Fibroblast of skin of left biceps (primary cell): ENCODE measurements around the gene HRK.

Experiments used
- DNase-seq, 2 experiments: peaks; one replicate each; pipeline ENCODE4 v3.0.0-alpha.2; 2013; ENCODE audit warnings: low read depth in 2 of 2

The HRK gene

DNA sequence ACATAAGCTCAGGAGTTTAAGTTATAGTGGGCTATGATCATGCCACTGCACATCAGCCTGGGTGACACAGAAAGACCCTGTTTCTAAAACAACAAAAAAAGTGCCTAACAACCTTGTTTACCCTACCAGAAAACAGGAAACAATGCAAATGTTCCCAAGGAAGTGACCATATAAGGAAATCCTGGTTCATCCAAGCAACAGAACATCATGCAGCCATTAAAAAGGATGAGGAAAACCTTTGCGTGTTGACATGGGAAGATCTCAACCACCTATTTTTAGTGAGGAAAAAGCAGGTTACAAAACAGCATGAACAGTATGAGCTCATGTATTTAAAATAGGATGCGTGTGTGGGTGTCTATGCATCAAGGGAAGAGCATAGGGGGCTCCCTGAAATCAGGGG lies 13.7 kb downstream of the HRK start:
- no peak for DNase-seq

DNA sequence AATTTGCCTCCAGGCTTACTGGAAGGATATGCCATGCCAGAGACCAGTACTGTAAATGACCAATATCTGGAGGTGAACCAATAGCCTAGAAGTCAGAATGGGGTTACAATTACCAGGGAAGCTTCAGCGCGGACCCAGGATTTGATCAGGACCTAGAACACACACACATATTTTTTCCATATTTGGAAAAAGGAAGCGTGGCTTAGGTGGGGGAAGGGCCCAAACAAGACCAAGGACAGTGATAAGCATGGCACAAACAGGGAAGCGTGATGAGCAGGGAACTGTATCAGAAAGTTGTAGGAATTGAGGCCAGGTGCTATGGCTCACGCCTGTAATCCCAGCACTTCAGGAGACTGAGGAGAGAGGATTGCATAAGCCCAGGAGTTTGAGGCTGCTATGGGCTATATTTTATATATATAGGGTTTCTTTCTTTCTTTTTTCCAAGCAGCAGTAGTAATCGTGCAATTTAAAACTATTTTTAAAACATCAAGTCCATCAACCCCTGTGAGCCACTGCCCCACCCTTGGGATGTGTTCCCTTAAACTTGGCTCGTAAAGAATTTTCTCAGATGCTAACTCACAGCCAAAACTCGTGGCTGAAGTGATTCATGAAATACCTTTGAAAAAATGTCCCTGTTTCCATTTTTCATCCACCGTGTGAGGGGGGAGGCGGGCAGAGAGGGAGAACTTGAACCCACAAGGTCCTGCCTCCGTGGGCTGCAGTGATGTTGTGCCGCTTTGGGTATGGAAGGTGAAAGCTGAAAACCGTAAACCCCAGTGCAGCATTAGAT lies 16.7 kb downstream of the HRK start:
- peak; percentile 57 to 62 for DNase-seq

DNA sequence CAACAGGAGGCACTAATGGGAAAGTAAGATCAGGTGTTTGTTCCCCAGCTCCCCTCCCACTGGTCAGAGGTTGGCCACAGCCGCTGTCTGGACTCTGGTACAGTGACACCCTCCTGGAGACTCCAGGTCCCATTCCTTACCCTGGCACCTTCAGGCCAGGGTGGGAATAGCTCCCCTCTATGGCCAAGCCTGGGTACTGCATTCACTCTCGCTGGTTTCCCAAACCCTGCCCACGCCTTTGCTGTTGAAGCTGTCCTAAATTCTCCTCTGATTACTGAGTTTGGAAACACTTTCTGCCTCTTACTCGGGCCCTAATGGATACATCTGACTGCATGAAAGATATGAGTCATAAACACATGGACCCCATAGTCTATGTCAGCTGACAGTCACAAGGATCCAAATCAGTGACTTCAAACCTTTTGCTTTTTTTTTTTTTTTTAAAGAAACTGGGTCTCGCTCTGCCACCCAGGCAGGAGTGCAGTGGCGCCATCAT lies 17.9 kb downstream of the HRK start:
- no peak for DNase-seq

DNA sequence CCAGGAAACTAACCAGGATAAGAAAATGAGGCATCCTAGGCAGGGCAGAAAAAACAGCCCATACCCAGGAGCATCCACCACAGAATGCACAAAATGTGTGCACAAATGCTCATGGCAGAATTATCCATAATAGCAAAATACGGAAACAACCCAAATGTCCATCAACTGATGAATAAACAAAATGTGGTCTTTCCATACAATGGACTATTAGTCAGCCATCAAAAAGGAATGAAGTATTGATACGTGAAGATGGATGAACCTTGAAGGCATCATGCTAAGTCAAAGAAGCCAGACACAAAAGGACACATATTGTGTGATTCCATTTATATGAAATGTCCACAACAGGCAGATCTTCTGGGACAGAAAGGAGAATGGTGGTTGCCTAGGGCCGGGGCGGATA lies 19.1 kb downstream of the HRK start:
- no peak for DNase-seq

DNA sequence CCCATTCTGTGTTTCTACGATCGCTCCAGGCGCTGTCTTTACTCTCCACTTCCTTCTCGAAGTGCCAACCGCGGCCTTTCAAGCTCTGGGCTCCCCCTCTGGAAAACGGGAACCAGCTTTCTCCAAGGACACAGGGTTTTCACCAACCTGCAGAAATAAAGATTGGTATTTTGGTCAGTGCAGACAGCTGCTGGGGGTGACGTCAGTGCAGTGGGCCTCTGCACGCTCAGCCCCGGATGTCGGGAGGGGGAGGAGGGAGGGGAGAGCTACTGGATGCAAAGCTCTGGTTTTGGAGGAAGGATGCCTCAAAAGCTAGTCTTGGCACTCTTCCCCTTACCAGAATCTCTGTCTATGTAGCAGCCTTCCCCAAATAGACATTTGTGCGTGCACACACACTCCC lies 19.9 kb downstream of the HRK start:
- peak; percentile 47 to 52 for DNase-seq

DNA sequence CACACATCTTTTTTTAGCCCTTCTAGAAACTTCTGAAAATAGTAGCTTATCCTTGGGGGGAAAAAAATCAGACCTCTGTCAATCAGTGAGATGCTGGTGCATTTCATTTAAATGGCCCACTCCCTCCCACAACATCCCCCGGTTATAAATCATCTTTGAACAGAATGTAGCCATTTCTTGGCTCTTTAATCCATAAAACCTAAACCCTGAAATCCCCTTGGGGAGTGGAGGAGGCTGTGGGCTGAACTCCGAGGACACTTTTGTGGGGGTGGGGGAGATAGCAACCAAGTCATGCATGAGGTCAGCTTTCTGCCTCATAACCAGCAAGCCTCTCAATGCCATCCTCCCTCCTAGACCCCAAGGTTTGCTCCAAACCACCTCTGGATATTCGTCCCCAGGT lies 21.0 kb downstream of the HRK start:
- DNase-seq = no peak

DNA sequence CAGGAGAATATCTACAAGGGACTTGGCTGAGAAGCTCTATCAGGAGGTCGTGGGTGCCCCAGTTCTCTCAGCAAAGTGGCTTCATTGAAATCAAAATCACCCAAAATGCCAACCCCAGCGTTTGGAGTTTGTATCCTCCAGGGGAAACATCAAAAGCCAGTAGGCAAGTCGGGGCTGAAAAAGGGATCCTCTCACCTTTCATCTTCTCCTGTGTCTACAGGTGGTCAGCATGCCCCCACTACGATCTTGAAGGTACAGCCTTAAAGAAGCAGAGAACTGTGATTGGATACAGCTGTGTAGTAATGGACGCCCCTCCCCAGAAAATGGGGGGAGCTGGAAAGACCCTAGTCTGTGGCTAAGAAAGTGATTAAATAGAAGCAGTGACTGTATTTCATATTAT lies 22.2 kb downstream of the HRK start:
- DNase-seq = no peak

DNA sequence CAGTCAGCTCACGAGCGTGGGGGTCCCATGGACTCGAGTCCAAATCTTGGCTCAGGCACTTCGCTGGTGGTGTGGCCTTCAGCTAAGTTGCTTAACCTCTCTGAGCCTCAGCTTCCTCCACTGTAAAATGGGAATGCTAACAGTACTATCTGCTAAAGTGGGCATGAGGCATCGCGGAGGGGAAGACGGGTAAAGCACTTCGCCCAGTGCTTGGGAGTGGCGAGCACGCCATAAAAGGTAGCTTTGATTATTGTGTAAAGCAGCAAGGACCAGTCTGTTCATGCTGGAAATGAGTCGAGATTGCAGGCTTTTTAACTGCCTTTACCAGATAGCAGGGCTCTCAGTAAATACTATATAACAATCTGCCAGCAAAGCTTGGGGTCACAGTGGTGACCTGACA lies 24.5 kb downstream of the HRK start:
- no peak for DNase-seq

DNA sequence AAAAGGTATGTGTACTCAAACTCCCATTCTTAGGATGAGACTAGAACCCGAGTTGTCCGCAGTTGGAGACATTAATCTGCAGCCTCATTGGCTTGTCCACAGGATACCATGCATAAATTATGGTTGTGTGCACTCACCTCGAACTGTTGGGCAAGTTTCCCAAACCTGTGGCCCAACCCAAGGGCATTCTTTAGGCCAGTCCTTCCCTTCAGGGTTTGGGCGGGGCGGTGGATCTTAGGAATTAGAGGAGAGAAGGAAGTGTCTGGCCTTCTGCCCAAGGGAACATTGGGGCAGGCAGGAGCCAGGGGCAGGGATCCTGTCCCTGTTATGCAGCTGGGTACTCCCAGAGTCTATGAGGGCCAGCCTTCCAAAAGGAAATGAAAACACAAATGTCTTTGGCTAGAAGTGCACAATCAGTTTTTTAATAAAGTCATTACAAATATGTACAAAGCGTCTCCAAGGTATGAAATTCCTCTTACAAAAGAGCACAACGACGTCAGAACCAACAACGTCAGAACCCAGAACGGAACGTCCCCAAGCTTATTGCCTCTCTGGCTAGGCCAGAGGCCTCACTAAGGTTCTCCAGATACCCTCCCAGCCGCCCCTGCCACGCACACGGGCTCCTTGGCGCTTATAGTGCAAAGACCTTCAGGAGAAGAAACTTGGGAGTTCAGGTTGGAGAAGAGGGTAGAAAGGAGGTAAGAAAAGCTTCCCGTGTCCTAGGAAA lies 25.3 kb downstream of the HRK start:
- no peak for DNase-seq

DNA sequence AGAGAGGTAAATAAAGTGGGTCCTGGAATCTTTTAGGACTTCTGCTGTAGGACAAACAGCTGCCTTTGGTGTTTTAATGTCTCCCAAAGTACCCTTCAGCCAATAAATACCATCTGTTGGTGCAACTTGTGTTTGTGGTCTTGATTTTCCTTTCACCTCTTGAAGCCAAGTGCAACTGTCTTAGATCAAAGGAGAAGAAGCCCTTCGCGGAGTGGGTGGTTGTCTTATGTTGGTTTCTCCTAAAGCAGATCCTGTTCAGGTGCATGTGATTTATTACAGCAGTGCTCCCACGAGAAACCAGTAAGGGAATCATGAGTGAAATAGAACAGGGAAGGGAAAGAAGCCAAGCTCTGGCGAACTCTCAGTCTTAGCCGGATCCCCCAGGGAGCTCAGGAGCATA lies 27.7 kb downstream of the HRK start:
- DNase-seq = no peak

DNA sequence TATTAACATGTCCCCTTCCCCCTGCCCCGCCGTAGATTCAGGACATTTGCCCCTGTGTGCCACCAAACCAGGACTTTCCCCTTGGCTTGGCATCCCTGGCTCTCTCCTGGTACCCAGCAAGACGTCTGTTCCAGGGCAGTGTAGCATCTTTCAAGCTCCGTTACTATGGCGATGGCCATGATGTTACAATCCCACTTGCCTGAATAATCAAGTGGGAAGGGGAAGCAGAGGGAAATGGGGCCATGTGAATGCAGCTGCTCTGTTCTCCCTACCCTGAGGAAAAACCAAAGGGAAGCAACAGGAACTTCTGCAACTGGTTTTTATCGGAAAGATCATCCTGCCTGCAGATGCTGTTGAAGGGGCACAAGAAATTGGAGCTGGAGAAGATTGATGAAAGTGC lies 28.9 kb downstream of the HRK start:
- no peak for DNase-seq

DNA sequence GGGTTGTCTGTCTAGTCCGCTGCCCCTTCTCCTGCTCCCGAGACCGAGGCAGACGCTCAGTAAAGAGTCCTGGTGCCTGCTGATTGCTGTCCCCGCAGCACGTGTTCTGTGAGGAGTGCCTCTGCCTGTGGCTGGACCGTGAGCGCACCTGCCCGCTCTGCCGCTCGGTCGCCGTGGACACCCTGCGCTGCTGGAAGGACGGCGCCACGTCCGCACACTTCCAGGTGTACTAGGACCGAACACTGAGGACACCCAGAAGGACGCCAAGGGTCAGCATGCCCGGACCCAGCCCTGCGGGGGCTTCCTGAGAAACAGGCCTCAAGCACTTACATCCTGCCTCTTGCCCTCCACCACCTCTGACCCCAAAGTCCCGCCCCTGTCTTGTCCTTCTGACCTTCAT lies 32.0 kb downstream of the HRK start:
- no peak for DNase-seq

DNA sequence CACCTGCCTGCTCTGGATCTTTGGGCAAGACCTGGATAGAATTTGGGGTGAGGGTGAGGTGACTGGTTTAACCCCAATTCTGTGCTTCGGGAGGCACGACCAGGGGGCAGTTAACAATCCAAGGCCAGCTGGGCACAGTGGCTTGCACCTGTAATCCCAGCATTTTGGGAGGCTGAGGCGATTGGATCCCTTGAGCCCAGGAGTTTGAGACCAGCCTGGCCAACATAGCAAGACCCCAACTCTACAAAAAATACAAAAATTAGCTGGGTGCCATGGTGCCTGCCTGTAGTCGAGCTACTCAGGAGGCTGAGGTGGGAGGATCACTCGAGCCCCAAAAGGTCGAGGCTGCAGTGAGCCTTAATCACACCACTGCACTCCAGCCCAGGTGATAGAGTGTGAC lies 38.2 kb downstream of the HRK start:
- no peak for DNase-seq

DNA sequence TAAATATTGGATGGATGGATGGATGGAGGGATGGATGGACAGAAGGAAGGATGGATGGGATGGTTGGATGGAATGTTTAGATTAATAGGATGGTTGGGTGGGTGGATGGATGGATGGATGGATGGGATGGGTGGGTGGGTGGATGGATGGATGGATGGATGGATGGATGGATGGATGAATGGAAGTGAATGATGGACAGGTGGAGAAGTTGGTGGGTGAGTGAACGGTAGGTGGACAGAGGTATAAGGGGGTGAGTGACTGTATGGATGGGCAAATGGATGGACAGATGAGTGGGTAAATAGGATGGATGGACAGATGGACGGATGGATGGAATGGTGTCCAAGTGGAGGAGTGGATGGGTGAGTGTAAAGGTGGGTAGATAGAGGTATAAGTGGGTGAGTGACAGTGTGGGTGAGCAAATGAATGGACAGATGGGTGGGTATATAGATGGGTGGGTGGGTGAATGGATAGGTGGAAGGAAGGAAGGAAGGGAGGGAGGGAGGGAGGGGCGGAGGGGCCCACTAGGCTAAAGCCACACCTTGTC lies 41.9 kb downstream of the HRK start:
- DNase-seq = no peak

DNA sequence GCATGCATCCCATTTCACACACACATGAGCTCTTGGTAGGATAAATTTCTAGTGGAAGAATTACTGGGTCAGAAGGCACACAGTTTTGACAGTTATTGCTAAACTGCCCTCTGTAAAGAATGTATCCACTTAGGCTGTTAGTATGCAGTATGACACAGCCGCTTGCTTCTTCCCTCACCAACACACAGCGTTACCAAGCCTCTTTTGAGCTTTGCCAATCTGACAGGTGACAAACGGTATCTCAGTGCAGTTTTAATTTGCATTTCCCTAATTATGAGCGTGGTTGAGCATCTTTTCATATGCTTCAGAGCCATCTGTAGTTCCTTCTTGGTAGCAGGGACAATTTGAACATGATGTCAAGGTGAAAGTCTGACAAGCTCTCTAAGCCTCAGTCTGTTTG lies 42.9 kb downstream of the HRK start:
- DNase-seq = no peak

DNA sequence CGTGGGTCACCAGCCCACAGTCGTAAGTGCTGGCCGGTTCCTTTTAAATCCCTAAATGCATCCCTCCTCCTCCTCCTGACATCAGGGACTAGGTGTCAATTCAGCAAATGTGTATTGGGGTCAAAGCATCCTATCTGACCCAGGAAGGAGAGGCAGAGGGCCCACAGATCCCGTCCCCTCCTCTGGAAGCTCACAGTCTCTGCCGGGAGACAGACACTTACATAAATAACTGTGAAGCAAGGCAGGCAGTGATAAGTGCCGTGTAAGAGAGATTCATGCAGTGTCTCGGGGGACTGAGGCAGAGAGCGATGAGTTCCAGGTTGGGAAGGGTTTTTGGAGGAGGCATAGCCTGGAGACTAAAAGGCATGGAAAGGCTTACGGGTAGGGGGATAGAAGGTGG lies 44.1 kb downstream of the HRK start:
- DNase-seq = no peak

DNA sequence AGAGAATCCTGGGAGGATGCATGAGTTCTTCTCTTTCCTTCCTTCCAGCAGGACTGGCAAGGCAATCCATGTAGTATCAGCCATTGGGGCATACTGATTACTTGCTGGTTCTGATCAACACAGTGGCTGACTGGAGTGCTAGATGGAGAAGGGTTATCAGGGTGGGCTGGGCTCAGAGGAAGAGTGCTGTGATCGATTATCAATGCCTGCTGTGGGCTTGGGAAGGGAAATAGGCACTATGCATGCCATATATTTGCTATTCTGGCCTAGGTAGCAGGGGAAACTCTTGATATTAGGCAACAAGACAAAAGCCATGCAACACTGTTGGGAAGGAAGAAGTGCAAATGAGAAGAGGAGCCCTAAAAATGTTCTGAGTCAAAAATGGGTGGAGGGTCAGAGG lies 45.8 kb downstream of the HRK start:
- DNase-seq = no peak

DNA sequence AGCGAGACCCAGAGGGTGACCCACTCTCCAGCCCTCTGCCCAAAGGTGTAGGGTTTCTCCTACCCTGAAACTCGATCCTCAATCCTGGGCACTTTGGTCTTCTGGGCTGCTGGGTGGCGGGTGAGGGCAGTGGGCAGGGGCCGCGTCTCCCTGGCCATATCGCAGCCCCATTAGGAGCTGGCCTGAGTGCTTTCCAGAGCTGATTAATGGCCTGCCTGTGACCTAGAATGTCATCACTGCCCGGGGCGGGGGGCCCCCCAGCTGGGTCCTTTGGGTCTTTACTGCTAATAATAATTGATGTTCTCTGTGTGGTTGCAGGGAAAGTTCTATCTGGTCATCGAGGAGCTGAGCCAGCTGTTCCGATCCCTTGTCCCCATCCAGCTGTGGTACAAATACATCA lies 47.8 kb downstream of the HRK start:
- DNase-seq = no peak

DNA sequence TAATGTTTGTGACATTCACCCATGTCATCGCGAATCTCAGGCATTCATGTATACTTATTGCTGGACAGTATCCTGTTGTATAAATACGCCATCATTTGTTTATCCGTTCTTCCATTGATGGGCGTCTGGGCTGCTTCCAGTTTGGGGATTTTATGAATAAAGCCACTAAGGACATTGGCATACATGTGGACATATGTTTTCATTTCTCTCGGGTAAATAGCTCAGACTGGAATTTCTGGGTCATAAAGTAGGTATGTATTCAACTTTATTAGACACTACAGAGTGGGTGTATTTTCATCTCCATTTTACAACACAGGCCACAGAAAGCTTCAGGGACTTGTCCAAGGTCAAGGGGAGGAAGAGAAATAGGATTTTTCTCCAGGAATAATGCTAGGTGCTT lies 48.9 kb downstream of the HRK start:
- no peak for DNase-seq

DNA sequence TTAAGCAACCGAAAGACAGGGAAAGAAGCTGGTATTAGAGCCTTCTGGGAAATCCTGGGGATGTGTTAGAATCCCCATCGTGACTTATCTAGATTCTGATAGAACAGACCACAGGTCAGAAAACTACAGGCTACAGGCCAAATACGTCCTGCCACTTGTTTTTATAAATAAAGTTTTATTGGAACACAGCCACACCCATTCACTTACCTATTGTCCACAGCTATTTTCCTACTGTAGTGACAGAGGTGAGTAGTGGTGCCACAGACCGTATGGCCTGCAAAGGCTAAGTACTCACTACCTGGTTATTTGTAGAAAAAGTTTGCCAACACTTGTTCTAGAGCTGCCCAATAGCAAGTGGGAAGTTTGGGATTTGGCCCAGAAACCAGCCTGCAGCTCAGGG lies 53.8 kb downstream of the HRK start:
- DNase-seq = no peak

DNA sequence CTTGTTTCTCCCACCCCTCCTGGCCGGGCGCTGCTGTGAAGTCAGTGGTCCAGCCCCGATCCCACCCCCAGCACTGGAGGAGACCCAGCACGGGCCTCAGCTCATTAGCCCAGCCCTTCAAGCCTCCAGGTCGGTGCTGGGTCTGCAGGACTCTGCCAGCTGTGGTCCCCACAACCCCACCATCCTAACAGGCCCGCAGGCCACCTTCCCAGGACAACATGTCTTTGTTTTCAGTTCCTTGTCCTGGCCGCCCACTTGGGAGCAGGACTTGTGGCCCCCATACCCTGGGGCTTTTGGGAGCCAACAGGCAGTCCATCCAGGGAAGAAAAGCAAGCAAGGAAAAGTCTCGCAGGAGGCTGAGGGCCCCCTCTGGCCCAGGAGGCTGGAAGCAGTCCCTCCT lies 60.0 kb downstream of the HRK start:
- DNase-seq = no peak

DNA sequence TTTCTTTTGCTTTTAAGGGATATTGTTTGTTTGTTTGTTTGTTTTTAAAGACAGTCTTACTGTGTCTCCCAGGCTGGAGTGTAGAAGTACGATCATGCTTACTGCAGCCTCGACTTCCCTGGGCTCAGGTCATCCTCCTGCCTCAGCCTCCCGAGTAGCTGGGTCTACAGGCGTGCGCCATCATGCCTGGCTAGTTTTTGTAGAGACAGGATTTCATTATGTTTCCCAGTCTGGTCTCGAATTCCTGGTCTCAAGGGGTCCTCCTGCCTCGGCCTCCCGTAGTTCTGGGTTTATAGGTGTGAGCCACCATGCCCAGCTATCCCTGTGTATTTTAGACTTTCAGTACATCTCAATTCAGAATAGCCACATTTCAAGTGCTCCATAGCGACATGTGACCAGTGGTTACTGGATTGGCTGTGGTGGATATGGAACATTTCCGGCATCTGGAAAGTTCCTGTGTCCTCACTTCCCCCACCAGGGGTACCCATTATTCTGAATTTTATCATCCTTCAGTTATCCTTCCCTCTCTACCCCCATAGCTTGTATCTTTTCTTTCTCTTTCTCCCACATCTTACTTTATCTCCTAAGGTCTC lies 61.1 kb downstream of the HRK start:
- DNase-seq = no peak
